ENCODE data around the gene COL6A1.

GRCh38 chr21:46025113-46025770 lies 43.7 kb downstream of the COL6A1 start:
- no peak for TF ChIP-seq CTCF (IDR thresholded peaks at IDR 0.05)
- TF ChIP-seq EP300 (IDR thresholded peaks at IDR 0.05) = no peak
- no peak for TF ChIP-seq HOXB5 (CRISPR knock-in tag; IDR thresholded peaks at IDR 0.05)
- TF ChIP-seq NR3C1 (IDR thresholded peaks at IDR 0.05) = no peak

All from A549 (cell line).